Prostate gland (tissue), 2 donors: ENCODE measurements around the gene KIF26B. TPM values are rescaled to one million over a fixed set of nuclear protein-coding genes. Genes with fewer than 3 reads are reported as not detected.

Experiments
- DNase-seq: peaks from one replicate; pipeline ENCODE4 v3.0.0-alpha.2; 2019; ENCODE audit warnings: low spot score
- H3K27ac ChIP-seq, 2 donors: fragments of 200-600 bp; sonication (generic); 2 replicates each; pipeline ENCODE4 v1.5.1; 2017 to 2019
- H3K27me3 ChIP-seq: fragments of 200-600 bp; sonication (generic); replicated peaks from 2 replicates; pipeline ENCODE4 v1.5.1; 2019; ENCODE audit not compliant: insufficient read depth
- H3K36me3 ChIP-seq, 2 donors: fragments of 200-600 bp; sonication (generic); 1 replicate in 1 of 2; 2 replicates in 1 of 2; pipeline versions ENCODE4 v1.5.1 to v1.8.1; 2017 to 2019
- H3K4me1 ChIP-seq: fragments of 200-600 bp; sonication (generic); replicated peaks from 2 replicates; pipeline ENCODE4 v1.5.1; 2019
- H3K4me3 ChIP-seq, 2 donors: fragments of 200-600 bp; sonication (generic); 2 replicates each; pipeline ENCODE4 v1.5.1; 2017 to 2019
- H3K9me3 ChIP-seq: fragments of 200-600 bp; sonication (generic); 2 replicates; pipeline ENCODE4 v1.5.1; 2017
- CTCF ChIP-seq, 4 experiments: fragments of 200-600 bp in 2 of 4; fragments of 450-650 bp in 2 of 4; sonication (generic) in 2 of 4; IDR thresholded peaks; 1 replicate in 3 of 4; 2 replicates in 1 of 4; pipeline ENCODE4 v1.5.1; 2016 to 2019; ENCODE audit warnings: antibody characterized with exemption in 4 of 4, mild to moderate bottlenecking in 2 of 4, moderate library complexity in 2 of 4
- POLR2A ChIP-seq: fragments of 450-650 bp; IDR thresholded peaks from one replicate; pipeline ENCODE4 v1.6.1; 2016; ENCODE audit warnings: antibody characterized with exemption, mild to moderate bottlenecking
- POLR2AphosphoS5 ChIP-seq: sonication (generic); formaldehyde crosslinking; IDR thresholded peaks from one replicate; pipeline ENCODE4 v1.6.1; 2017; ENCODE audit warnings: antibody characterized with exemption
- whole genome bisulfite sequencing: methylation state at CpG from one replicate; pipeline ENCODE4 v1.1.5; 2018; 5-methylcytosine and 5-hydroxymethylcytosine counted together
- intact Hi-C: fragments of 100-400 bp; cut with DNase I; formaldehyde crosslinking; loops from one replicate; pipeline ENCODE4 v1.14.2; 2022
- total RNA-seq, 2 donors: library from RNA; depleted of rRNA; stranded (reverse); fragments of >200 nt; gene quantifications; one replicate each; pipeline ENCODE4 v1.1.0, GENCODE V29; 2016

KIF26B gene
- total RNA-seq, 2 donors from 2014 or later, result 3.3 to 3.8 TPM

GRCh38 chr1:245561665-245562234, 407.0 kb downstream of the KIF26B start:
- H3K4me3 ChIP-seq, result no peak overlapping the region
- WGBS, result 91% methylated on average over 10 of the region's 10 CpGs
- no peaks in the 10 kb centered on the region for H3K4me1 ChIP-seq
- no peak for DNase-seq
- TF ChIP-seq POLR2AphosphoS5, result no peak
- no peak for TF ChIP-seq CTCF (IDR thresholded peaks at IDR 0.05)
- no peak for TF ChIP-seq POLR2A
- no peaks in the 10 kb centered on the region for H3K27me3 ChIP-seq
- no peak overlapping the region for H3K27ac ChIP-seq
- H3K36me3 ChIP-seq, result no peaks in the 10 kb centered on the region
- intact Hi-C loops, result no loop called here
- H3K9me3 ChIP-seq, result no peaks in the 10 kb centered on the region

- Histone ChIP-seq H3K9me3 (no peaks in the 10 kb centered on the region), H3K27me3 (no peaks in the 10 kb centered on the region), H3K4me3 (no peak overlapping the region), H3K4me1 (no peaks in the 10 kb centered on the region), H3K27ac (no peak overlapping the region), H3K36me3 (no peaks in the 10 kb centered on the region)
- intact Hi-C loops, result no loop called here
- WGBS, result 73% methylated on average over 2 of the region's 2 CpGs
- no peak for TF ChIP-seq CTCF (IDR thresholded peaks at IDR 0.05)
- TF ChIP-seq POLR2A, result no peak
- no peak for TF ChIP-seq POLR2AphosphoS5
- no peak for DNase-seq
Measured at GRCh38 chr1:245566134-245566533, 411.3 kb downstream of the KIF26B start.

- 45% methylated on average over 6 of the region's 6 CpGs for WGBS
- intact Hi-C loops, result no loop called here
- Histone ChIP-seq H3K4me1 (no peaks in the 10 kb centered on the region), H3K27ac (no peak overlapping the region), H3K27me3 (no peaks in the 10 kb centered on the region), H3K9me3 (no peaks in the 10 kb centered on the region), H3K36me3 (no peaks in the 10 kb centered on the region), H3K4me3 (no peak overlapping the region)
- TF ChIP-seq CTCF (IDR thresholded peaks at IDR 0.05) (no peak), POLR2AphosphoS5 (no peak), POLR2A (no peak)
- no peak for DNase-seq
Measured at GRCh38 chr1:245566952-245567351, 412.2 kb downstream of the KIF26B start.

- no peak overlapping the region for H3K4me3 ChIP-seq
- 78% methylated on average over 11 of the region's 11 CpGs for WGBS
- no peak for DNase-seq
- H3K9me3 ChIP-seq, result no peaks in the 10 kb centered on the region
- intact Hi-C loops, result no loop called here
- no peak overlapping the region for H3K27ac ChIP-seq
- H3K36me3 ChIP-seq, result no peaks in the 10 kb centered on the region
- TF ChIP-seq POLR2AphosphoS5 (no peak), CTCF (IDR thresholded peaks at IDR 0.05) (no peak), POLR2A (no peak)
- no peaks in the 10 kb centered on the region for H3K27me3 ChIP-seq
- no peaks in the 10 kb centered on the region for H3K4me1 ChIP-seq
Measured at GRCh38 chr1:245571815-245572294, 417.1 kb downstream of the KIF26B start.

- intact Hi-C loops, result no loop called here
- Histone ChIP-seq H3K9me3 (no peaks in the 10 kb centered on the region), H3K27ac (no peak overlapping the region), H3K36me3 (no peaks in the 10 kb centered on the region), H3K27me3 (no peaks in the 10 kb centered on the region), H3K4me1 (no peaks in the 10 kb centered on the region), H3K4me3 (no peak overlapping the region)
- 51% methylated on average over 7 of the region's 7 CpGs for WGBS
- DNase-seq, result no peak
- TF ChIP-seq POLR2AphosphoS5 (no peak), CTCF (IDR thresholded peaks at IDR 0.05) (no peak), POLR2A (no peak)
Measured at GRCh38 chr1:245572709-245573108, 417.9 kb downstream of the KIF26B start.
